ENCODE results near the gene CCND1. TPM values are rescaled to one million over a fixed set of nuclear protein-coding genes. Genes with fewer than 3 reads are reported as not detected.

CCND1 gene
- total and polyA plus RNA-seq, 9 of the 15 experiments (the other 6 are each of a cell fraction or from before 2014, with no cell fraction given) = 0.04 to 23.3 (median 3.8) TPM

GRCh38 chr11:69674886-69675714 lies 34.1 kb downstream of the CCND1 start, which contains the start of gene LTO1 (continued):
- TF ChIP-seq TFAP4 (CRISPR knock-in tag; IDR thresholded peaks at IDR 0.05; ENCODE audit: borderline replicate concordance) (peak; percentile 77), ZNF398 (CRISPR knock-in tag; IDR thresholded peaks at IDR 0.05) (no peak), CREBBP (IDR thresholded peaks at IDR 0.05; ENCODE audit: low read depth, low read length) (no peak), TAL1 (IDR thresholded peaks at IDR 0.05) (no peak), FOXJ3 (CRISPR knock-in tag; IDR thresholded peaks at IDR 0.05) (no peak), PHF8 (IDR thresholded peaks at IDR 0.05; ENCODE audit: borderline replicate concordance, low read length) (peak; percentile 81; the same call in 1 of the 2 replicates), SAFB2 (IDR thresholded peaks at IDR 0.05; ENCODE audit: borderline replicate concordance, low read depth, low read length, severe bottlenecking) (no peak), ZFP91 (CRISPR knock-in tag; IDR thresholded peaks at IDR 0.05) (no peak), ARID1B (IDR thresholded peaks at IDR 0.05) (peak; percentile 45; the same call in 1 of the 2 replicates), PCBP1 (IDR thresholded peaks at IDR 0.05; ENCODE audit: low read depth, low read length, poor library complexity, severe bottlenecking) (peak; percentile 72), CEBPG (CRISPR knock-in tag; IDR thresholded peaks at IDR 0.05) (no peak), CEBPG (tag; conservative IDR thresholded peaks at IDR 0.05 in 1 of 2, IDR thresholded peaks at IDR 0.05 in 1 of 2) (no peak), ZNF12 (CRISPR knock-in tag; IDR thresholded peaks at IDR 0.05) (no peak), FOXK2 (conservative IDR thresholded peaks at IDR 0.05 in 1 of 2, IDR thresholded peaks at IDR 0.05 in 1 of 2; ENCODE audit: low read depth in 2 of 2) (peak in 1 of 2 experiments; percentile 25; a peak in 1 of 4 replicates), SP1 (CRISPR knock-in tag; IDR thresholded peaks at IDR 0.05) (peak; percentile 95), L3MBTL2 (IDR thresholded peaks at IDR 0.05) (peak; percentile 76; the same call in 1 of the 2 replicates), SMARCA5 (IDR thresholded peaks at IDR 0.05) (no peak), POLR2B (IDR thresholded peaks at IDR 0.05; ENCODE audit: low read depth, partially characterized antibody) (peak; percentile 90)
- TF ChIP-seq, protein P1, sequence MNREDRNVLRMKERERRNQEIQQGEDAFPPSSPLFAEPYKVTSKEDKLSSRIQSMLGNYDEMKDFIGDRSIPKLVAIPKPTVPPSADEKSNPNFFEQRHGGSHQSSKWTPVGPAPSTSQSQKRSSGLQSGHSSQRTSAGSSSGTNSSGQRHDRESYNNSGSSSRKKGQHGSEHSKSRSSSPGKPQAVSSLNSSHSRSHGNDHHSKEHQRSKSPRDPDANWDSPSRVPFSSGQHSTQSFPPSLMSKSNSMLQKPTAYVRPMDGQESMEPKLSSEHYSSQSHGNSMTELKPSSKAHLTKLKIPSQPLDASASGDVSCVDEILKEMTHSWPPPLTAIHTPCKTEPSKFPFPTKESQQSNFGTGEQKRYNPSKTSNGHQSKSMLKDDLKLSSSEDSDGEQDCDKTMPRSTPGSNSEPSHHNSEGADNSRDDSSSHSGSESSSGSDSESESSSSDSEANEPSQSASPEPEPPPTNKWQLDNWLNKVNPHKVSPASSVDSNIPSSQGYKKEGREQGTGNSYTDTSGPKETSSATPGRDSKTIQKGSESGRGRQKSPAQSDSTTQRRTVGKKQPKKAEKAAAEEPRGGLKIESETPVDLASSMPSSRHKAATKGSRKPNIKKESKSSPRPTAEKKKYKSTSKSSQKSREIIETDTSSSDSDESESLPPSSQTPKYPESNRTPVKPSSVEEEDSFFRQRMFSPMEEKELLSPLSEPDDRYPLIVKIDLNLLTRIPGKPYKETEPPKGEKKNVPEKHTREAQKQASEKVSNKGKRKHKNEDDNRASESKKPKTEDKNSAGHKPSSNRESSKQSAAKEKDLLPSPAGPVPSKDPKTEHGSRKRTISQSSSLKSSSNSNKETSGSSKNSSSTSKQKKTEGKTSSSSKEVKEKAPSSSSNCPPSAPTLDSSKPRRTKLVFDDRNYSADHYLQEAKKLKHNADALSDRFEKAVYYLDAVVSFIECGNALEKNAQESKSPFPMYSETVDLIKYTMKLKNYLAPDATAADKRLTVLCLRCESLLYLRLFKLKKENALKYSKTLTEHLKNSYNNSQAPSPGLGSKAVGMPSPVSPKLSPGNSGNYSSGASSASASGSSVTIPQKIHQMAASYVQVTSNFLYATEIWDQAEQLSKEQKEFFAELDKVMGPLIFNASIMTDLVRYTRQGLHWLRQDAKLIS (CRISPR knock-in tag; IDR thresholded peaks at IDR 0.05) = 0 out of 2 replicates have a peak, but pooled peaks have one; percentile 70
